Measurements from ENCODE around the gene ARMH1. TPM values are rescaled to one million over a fixed set of nuclear protein-coding genes. Genes with fewer than 3 reads are reported as not detected.

Gene ARMH1
- total RNA-seq, 4 donors from 2014 or later, result 0.40 to 2.5 (median 0.96) TPM; not detected in 1

DNA sequence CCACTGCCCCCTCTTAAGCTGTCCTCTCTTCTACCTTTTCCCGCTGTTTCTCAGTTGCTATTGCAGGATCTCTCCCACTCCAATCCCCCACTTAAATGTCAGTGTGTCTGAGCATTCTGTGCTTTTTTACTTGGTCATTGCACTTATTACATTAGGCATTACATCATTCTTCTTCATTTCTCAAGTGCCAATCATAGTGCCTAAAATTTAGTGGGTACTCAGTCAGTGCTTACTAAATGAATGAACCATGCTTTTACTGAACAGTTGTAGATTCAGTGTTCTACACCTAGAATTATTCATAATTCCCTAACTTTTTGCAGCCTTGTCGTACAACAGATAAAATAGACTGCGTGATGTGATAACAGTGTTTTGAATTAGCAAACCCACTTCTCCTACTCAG lies 19.4 kb downstream of the ARMH1 start:
- Histone ChIP-seq H3K27ac (no peak overlapping the region), H3K36me3 (no peaks in the 10 kb centered on the region), H3K9me3 (no peaks in the 10 kb centered on the region), H3K4me3 (no peak overlapping the region), H3K4me1 (no peaks in the 10 kb centered on the region), H3K27me3 (no peaks in the 10 kb centered on the region)
- intact Hi-C loops (cut with DNase I; ENCODE audit: low total_unique reads) (no loop called here), in situ Hi-C loops (cut with MboI; ENCODE audit: low pct_ligation_motif_present in 1 of 4, low pct_unique_long_range_greater_than_20kb in 1 of 4, low sequenced_read_pairs in 3 of 4) (no loop called here)
- WGBS, 2 donors (ENCODE audit: low coverage in 1 of 2), result 93 to 98% methylated on average over 3 of the region's 3 CpGs
- no peak for DNase-seq
- TF ChIP-seq, protein P1, sequence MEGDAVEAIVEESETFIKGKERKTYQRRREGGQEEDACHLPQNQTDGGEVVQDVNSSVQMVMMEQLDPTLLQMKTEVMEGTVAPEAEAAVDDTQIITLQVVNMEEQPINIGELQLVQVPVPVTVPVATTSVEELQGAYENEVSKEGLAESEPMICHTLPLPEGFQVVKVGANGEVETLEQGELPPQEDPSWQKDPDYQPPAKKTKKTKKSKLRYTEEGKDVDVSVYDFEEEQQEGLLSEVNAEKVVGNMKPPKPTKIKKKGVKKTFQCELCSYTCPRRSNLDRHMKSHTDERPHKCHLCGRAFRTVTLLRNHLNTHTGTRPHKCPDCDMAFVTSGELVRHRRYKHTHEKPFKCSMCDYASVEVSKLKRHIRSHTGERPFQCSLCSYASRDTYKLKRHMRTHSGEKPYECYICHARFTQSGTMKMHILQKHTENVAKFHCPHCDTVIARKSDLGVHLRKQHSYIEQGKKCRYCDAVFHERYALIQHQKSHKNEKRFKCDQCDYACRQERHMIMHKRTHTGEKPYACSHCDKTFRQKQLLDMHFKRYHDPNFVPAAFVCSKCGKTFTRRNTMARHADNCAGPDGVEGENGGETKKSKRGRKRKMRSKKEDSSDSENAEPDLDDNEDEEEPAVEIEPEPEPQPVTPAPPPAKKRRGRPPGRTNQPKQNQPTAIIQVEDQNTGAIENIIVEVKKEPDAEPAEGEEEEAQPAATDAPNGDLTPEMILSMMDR (IDR thresholded peaks at IDR 0.05), result no peak
- TF ChIP-seq POLR2A (IDR thresholded peaks at IDR 0.05) (no peak), POLR2AphosphoS5 (IDR thresholded peaks at IDR 0.05) (no peak), EP300 (IDR thresholded peaks at IDR 0.05; ENCODE audit: low read depth) (no peak)

DNA sequence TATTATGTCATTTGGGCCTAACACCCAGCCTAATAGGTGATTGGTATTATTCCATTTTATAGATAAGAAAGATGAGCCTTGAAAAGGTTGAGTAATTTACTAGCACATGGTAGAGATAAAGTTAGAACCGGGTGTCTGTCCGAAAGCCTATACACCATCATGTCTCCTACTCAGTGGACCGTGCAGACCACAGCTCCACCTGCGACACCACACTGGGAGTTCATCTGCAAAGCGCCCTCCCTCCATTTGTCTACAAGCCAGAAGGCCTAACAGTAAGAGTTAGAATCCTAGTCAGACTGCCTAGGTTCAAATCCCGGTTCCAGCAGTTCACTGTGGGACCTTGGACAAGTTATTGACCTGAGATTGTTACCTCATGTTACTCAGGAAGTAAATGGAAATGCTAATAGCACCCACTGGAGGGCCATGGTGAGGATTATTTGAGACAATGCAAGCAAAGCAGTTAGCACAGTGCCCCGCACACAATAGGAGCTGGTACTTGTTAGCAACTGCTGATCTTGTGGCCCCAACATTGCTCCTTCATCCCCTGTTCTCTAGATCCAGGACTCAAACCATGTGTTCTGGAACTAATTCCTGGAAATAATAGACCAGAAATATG lies 20.5 kb downstream of the ARMH1 start:
- H3K4me1 ChIP-seq, result no peaks in the 10 kb centered on the region
- intact Hi-C loops (cut with DNase I; ENCODE audit: low total_unique reads) (no loop called here), in situ Hi-C loops (cut with MboI; ENCODE audit: low pct_ligation_motif_present in 1 of 4, low pct_unique_long_range_greater_than_20kb in 1 of 4, low sequenced_read_pairs in 3 of 4) (no loop called here)
- 87 to 100% methylated on average over 3 to 7 of the region's 7 CpGs for WGBS, 2 donors (ENCODE audit: low coverage in 1 of 2)
- no peaks in the 10 kb centered on the region for H3K36me3 ChIP-seq
- H3K27ac ChIP-seq, result no peak overlapping the region
- no peak overlapping the region for H3K4me3 ChIP-seq
- DNase-seq, result no peak
- no peaks in the 10 kb centered on the region for H3K9me3 ChIP-seq
- H3K27me3 ChIP-seq, result no peaks in the 10 kb centered on the region
- TF ChIP-seq EP300 (IDR thresholded peaks at IDR 0.05; ENCODE audit: low read depth), result no peak
- TF ChIP-seq POLR2AphosphoS5 (IDR thresholded peaks at IDR 0.05), result no peak
- TF ChIP-seq POLR2A (IDR thresholded peaks at IDR 0.05), result no peak
- TF ChIP-seq, protein P1 (IDR thresholded peaks at IDR 0.05), result no peak

DNA sequence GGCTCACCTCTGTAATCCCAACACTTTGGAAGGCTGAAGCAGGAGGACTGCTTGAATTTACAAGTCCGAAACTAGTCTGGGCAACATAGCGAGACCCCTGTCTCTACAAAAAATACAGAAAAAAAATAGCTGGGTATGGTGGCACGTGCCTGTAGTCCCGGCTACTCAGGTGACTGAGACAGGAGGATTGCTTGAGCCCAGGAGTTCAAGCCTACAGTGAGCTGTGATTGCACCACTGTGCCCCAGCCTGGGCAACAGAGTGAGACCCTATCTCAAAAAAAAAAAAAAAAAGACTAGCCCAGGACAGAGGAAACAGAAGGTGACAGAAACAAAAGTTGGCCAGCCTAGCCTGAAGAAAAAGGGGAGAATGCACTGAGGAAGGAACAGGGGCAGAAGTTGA lies 21.2 kb downstream of the ARMH1 start:
- no peak for DNase-seq
- in situ Hi-C loops (cut with MboI; ENCODE audit: low pct_ligation_motif_present in 1 of 4, low pct_unique_long_range_greater_than_20kb in 1 of 4, low sequenced_read_pairs in 3 of 4) (no loop called here), intact Hi-C loops (cut with DNase I; ENCODE audit: low total_unique reads) (no loop called here)
- H3K27me3 ChIP-seq, result no peaks in the 10 kb centered on the region
- no peaks in the 10 kb centered on the region for H3K9me3 ChIP-seq
- no peak overlapping the region for H3K4me3 ChIP-seq
- 83 to 90% methylated on average over 4 of the region's 4 CpGs for WGBS, 2 donors (ENCODE audit: low coverage in 1 of 2)
- no peak overlapping the region for H3K27ac ChIP-seq
- TF ChIP-seq EP300 (IDR thresholded peaks at IDR 0.05; ENCODE audit: low read depth) (no peak), POLR2A (IDR thresholded peaks at IDR 0.05) (no peak), POLR2AphosphoS5 (IDR thresholded peaks at IDR 0.05) (no peak)
- TF ChIP-seq, protein P1 (IDR thresholded peaks at IDR 0.05), result no peak
- H3K36me3 ChIP-seq, result no peaks in the 10 kb centered on the region
- no peaks in the 10 kb centered on the region for H3K4me1 ChIP-seq

DNA sequence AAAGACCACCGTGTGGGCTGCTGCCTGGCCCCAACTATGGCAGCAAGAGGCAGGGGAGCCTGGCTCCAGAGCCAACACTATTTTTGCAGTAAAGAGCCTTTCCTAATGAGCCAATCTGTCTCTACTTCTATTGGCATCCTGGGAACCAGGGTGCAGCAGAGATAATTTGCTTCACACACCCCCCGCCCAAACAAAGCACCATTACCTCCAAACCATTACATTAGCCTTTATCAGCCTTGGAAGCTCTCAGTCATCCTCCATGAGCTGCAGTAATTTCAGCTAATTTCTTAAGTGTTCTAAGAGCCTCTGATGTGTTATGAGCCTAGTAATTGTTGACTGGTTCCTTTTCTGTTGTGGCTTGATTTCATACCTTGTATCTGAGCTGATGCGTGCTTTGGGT lies 21.6 kb downstream of the ARMH1 start:
- no peaks in the 10 kb centered on the region for H3K9me3 ChIP-seq
- no peak overlapping the region for H3K4me3 ChIP-seq
- WGBS, 2 donors (ENCODE audit: low coverage in 1 of 2), result 81 to 90% methylated on average over 2 to 3 of the region's 3 CpGs
- TF ChIP-seq POLR2AphosphoS5 (IDR thresholded peaks at IDR 0.05), result no peak
- TF ChIP-seq, protein P1 (IDR thresholded peaks at IDR 0.05), result no peak
- TF ChIP-seq POLR2A (IDR thresholded peaks at IDR 0.05), result no peak
- no peak for TF ChIP-seq EP300 (IDR thresholded peaks at IDR 0.05; ENCODE audit: low read depth)
- no peaks in the 10 kb centered on the region for H3K27me3 ChIP-seq
- H3K4me1 ChIP-seq, result no peaks in the 10 kb centered on the region
- intact Hi-C loops (cut with DNase I; ENCODE audit: low total_unique reads), result no loop called here
- H3K36me3 ChIP-seq, result no peaks in the 10 kb centered on the region
- in situ Hi-C loops (cut with MboI; ENCODE audit: low pct_ligation_motif_present in 1 of 4, low pct_unique_long_range_greater_than_20kb in 1 of 4, low sequenced_read_pairs in 3 of 4), result no loop called here
- H3K27ac ChIP-seq, result no peak overlapping the region
- no peak for DNase-seq

All from transverse colon (tissue), 4 donors.